ENCODE data around the gene CTSZ.

GRCh38 chr20:59001449-59002171 is 5.4 kb downstream of the CTSZ start:
- TF ChIP-seq CTCF (IDR thresholded peaks at IDR 0.05) (no peak), POLR2A (IDR thresholded peaks at IDR 0.05) (no peak)
